Esophagus squamous epithelium (tissue), 4 donors: ENCODE data around the gene BAHD1.

ENCODE experiments used
- POLR2A ChIP-seq, 4 donors: fragments of 450-650 bp; IDR thresholded peaks; one replicate each; pipeline ENCODE4 v1.6.1; 2017; ENCODE audit warnings: antibody characterized with exemption in 4 of 4, mild to moderate bottlenecking in 4 of 4, moderate library complexity in 3 of 4
- TF ChIP-seq, protein P1 (sequence below), 6 experiments: fragments of 450-650 bp in 4 of 6; fragments of 200-600 bp in 2 of 6; sonication (generic) in 2 of 6; IDR thresholded peaks; one replicate each; pipeline ENCODE4 v1.5.1; 2016 to 2019; ENCODE audit warnings: antibody characterized with exemption in 6 of 6, mild to moderate bottlenecking in 4 of 6, moderate library complexity in 4 of 6

DNA sequence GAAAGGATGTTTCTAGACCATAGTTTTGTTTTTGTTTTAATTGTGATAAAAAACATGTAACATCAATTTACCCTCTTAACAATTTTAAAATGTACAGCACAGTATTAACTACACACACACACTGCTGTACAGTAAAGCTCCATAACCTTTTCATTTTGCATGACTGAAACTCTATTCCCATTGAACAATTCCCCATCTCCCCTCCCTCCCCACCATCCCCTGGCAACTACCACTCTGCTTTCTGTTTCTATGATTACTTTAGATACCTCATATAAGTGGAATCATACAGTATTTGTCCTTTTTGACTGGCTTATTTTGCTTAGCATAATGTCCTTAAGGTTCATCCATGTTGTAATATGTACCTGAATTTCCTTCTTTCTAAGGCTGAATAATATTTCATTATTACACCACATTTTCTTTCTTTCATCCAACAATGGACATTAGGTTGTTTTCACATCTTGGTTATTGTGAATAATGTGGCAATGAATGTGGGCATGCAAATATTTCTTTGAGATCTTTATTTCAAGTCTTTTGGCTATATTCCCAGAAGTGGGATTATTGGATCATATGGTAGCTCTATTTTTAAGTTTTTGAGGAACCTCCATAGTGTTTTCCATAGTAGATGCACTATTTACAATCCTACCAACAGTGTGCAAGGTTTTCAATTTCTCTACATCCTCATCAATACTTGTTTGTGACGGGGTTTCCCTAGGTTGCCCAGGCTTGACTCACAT lies 40.8 kb downstream of the BAHD1 start:
- TF ChIP-seq, protein P1, sequence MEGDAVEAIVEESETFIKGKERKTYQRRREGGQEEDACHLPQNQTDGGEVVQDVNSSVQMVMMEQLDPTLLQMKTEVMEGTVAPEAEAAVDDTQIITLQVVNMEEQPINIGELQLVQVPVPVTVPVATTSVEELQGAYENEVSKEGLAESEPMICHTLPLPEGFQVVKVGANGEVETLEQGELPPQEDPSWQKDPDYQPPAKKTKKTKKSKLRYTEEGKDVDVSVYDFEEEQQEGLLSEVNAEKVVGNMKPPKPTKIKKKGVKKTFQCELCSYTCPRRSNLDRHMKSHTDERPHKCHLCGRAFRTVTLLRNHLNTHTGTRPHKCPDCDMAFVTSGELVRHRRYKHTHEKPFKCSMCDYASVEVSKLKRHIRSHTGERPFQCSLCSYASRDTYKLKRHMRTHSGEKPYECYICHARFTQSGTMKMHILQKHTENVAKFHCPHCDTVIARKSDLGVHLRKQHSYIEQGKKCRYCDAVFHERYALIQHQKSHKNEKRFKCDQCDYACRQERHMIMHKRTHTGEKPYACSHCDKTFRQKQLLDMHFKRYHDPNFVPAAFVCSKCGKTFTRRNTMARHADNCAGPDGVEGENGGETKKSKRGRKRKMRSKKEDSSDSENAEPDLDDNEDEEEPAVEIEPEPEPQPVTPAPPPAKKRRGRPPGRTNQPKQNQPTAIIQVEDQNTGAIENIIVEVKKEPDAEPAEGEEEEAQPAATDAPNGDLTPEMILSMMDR (IDR thresholded peaks at IDR 0.05) = no peak
- TF ChIP-seq POLR2A (IDR thresholded peaks at IDR 0.05) = no peak
